GM21529 (cell line): ENCODE results near the gene KCTD21.
A peak's percentile ranks its signal among the peaks of the same experiment; 100 is the strongest.
"Not testable (repeated sequence)": the region's sequence is repeated elsewhere in the genome, so short reads cannot be mapped to it uniquely, and the experiment has no call there.

Experiments
- ATAC-seq: cut with Tn5 transposase; IDR thresholded peaks from one replicate; pipeline ENCODE4 v1.9.1; 2021; ENCODE audit not compliant: unreplicated experiment

Gene KCTD21

GRCh38 chr11:78188286-78189173, at the start of gene KCTD21, which contains the start of gene USP35:
TSS of gene KCTD21 (minus strand) at chr11:78188626. CDS start at chr11:78174554, 14,072 bp downstream.
TSS of gene USP35 (plus strand) at chr11:78188919. CDS start at chr11:78196246, 7,327 bp downstream.
- peak; percentile 93 for ATAC-seq

GRCh38 chr11:78237293-78238046, 49.0 kb upstream of the KCTD21 start:
- no peak for ATAC-seq

GRCh38 chr11:78234006-78234405, 45.6 kb upstream of the KCTD21 start:
- no peak for ATAC-seq

- ATAC-seq = not testable (repeated sequence)
Observed at GRCh38 chr11:78233046-78233445, 44.6 kb upstream of the KCTD21 start.

- no peak for ATAC-seq
Observed at GRCh38 chr11:78231962-78232501, 43.6 kb upstream of the KCTD21 start.

GRCh38 chr11:78230161-78230877, 41.9 kb upstream of the KCTD21 start:
- ATAC-seq = no peak

GRCh38 chr11:78229106-78229505, 40.7 kb upstream of the KCTD21 start:
- no peak for ATAC-seq

- ATAC-seq = no peak
Observed at GRCh38 chr11:78228467-78228866, 40.0 kb upstream of the KCTD21 start.

- no peak for ATAC-seq
Observed at GRCh38 chr11:78227921-78228320, 39.5 kb upstream of the KCTD21 start.

- no peak for ATAC-seq
Observed at GRCh38 chr11:78226684-78227680, 38.6 kb upstream of the KCTD21 start.

GRCh38 chr11:78224906-78225420, 36.5 kb upstream of the KCTD21 start:
- no peak for ATAC-seq

- ATAC-seq = no peak
Observed at GRCh38 chr11:78224506-78224905, 36.1 kb upstream of the KCTD21 start.

GRCh38 chr11:78223320-78223954, 35.0 kb upstream of the KCTD21 start:
- ATAC-seq = peak; percentile 74

GRCh38 chr11:78222726-78223125, 34.3 kb upstream of the KCTD21 start:
- ATAC-seq = not testable (repeated sequence)

- no peak for ATAC-seq
Observed at GRCh38 chr11:78221396-78222315, 33.2 kb upstream of the KCTD21 start.

- ATAC-seq = no peak
Observed at GRCh38 chr11:78220218-78221157, 32.1 kb upstream of the KCTD21 start.
